ENCODE results near the gene NFIA. TPM values are rescaled to one million over a fixed set of nuclear protein-coding genes. Genes with fewer than 3 reads are reported as not detected.

The NFIA gene
- total and polyA plus RNA-seq, 9 of the 15 experiments (the other 6 are each of a cell fraction or from before 2014, with no cell fraction given) = 5.3 to 24.9 (median 9.8) TPM

- TF ChIP-seq ZBTB7A (IDR thresholded peaks at IDR 0.05; ENCODE audit: borderline replicate concordance, control insufficient read depth, low read depth, low read length) (no peak), FUS (optimal IDR thresholded peaks at IDR 0.05; ENCODE audit: low read depth, low read length) (no peak), EWSR1 (IDR thresholded peaks at IDR 0.05; ENCODE audit: borderline replicate concordance, low read depth, partially characterized antibody) (no peak), ZNF354B (CRISPR knock-in tag; IDR thresholded peaks at IDR 0.05) (no peak), CHD4 (IDR thresholded peaks at IDR 0.05; ENCODE audit: insufficient read depth, insufficient replicate concordance, low read depth, low read length, poor library complexity, severe bottlenecking) (peak; percentile 80), PML (IDR thresholded peaks at IDR 0.05; ENCODE audit: low read length) (no peak), SMARCA5 (IDR thresholded peaks at IDR 0.05) (peak; percentile 84), HDAC2 (IDR thresholded peaks at IDR 0.05) (peak; percentile 58; the same call in 1 of the 2 replicates), SUPT5H (IDR thresholded peaks at IDR 0.05) (no peak), RBM39 (optimal IDR thresholded peaks at IDR 0.05; ENCODE audit: low read depth, low read length) (no peak), POLR2AphosphoS2 (IDR thresholded peaks at IDR 0.05; ENCODE audit: low read length) (no peak), THAP7 (CRISPR knock-in tag; IDR thresholded peaks at IDR 0.05) (no peak), ZNF253 (CRISPR knock-in tag; conservative IDR thresholded peaks at IDR 0.05) (no peak)
Measured at GRCh38 chr1:61114178-61114870, 32.0 kb downstream of the NFIA start (continued).
